GM21619 (cell line): ENCODE measurements around the gene TAF11.
"Not testable (repeated sequence)": the region's sequence is repeated elsewhere in the genome, so short reads cannot be mapped to it uniquely, and the experiment has no call there.

Experiments
- ATAC-seq: cut with Tn5 transposase; IDR thresholded peaks from one replicate; pipeline ENCODE4 v1.9.1; 2021; ENCODE audit not compliant: unreplicated experiment

TAF11 gene

GRCh38 chr6:34904990-34905613, 17.3 kb upstream of the TAF11 start:
- ATAC-seq = no peak

- no peak for ATAC-seq
Observed at GRCh38 chr6:34901930-34902329, 14.1 kb upstream of the TAF11 start.

- ATAC-seq = no peak
Observed at GRCh38 chr6:34900321-34901031, 12.6 kb upstream of the TAF11 start.

- ATAC-seq = not testable (repeated sequence)
Observed at GRCh38 chr6:34899748-34900147, 11.9 kb upstream of the TAF11 start.

- no peak for ATAC-seq
Observed at GRCh38 chr6:34897716-34898115, 9.9 kb upstream of the TAF11 start.

- no peak for ATAC-seq
Observed at GRCh38 chr6:34897130-34897529, 9.3 kb upstream of the TAF11 start.

- ATAC-seq = no peak
Observed at GRCh38 chr6:34894693-34895092, 6.9 kb upstream of the TAF11 start.

- no peak for ATAC-seq
Observed at GRCh38 chr6:34891296-34891695, 3.5 kb upstream of the TAF11 start.

GRCh38 chr6:34890533-34890925, 2.7 kb upstream of the TAF11 start:
- ATAC-seq = no peak

GRCh38 chr6:34888874-34889555, 1.2 kb upstream of the TAF11 start, which contains the start of gene ANKS1A:
TSS of gene ANKS1A (plus strand) at chr6:34889255. CDS start at chr6:34889403, 148 bp downstream.
- ATAC-seq = no peak

- ATAC-seq = no peak
Observed at GRCh38 chr6:34888514-34888856, 643 bp upstream of the TAF11 start.

- not testable (repeated sequence) for ATAC-seq
Observed at GRCh38 chr6:34885837-34886236, 2.0 kb downstream of the TAF11 start.

- no peak for ATAC-seq
Observed at GRCh38 chr6:34884996-34885395, 2.8 kb downstream of the TAF11 start.

GRCh38 chr6:34884073-34884472, 3.8 kb downstream of the TAF11 start:
- not testable (repeated sequence) for ATAC-seq

- ATAC-seq = no peak
Observed at GRCh38 chr6:34877869-34878485, 9.9 kb downstream of the TAF11 start.

- no peak for ATAC-seq
Observed at GRCh38 chr6:34877259-34877658, 10.6 kb downstream of the TAF11 start.

GRCh38 chr6:34876472-34876871, 11.4 kb downstream of the TAF11 start:
- no peak for ATAC-seq

- no peak for ATAC-seq
Observed at GRCh38 chr6:34875292-34876213, 12.3 kb downstream of the TAF11 start.

GRCh38 chr6:34872332-34872731, 15.5 kb downstream of the TAF11 start:
- no peak for ATAC-seq

- no peak for ATAC-seq
Observed at GRCh38 chr6:34871853-34872252, 16.0 kb downstream of the TAF11 start.

- no peak for ATAC-seq
Observed at GRCh38 chr6:34867484-34867883, 20.4 kb downstream of the TAF11 start.
